Osteoblast (primary cell): ENCODE data around the gene THAP11. TPM values are rescaled to one million over a fixed set of nuclear protein-coding genes. Genes with fewer than 3 reads are reported as not detected.

Experiments
- small RNA-seq: library from RNA; depleted of rRNA; stranded (forward); fragments of <200 nt; gene quantifications from one replicate; pipeline ENCODE3, GENCODE V24; 2012
- total RNA-seq: library from RNA; depleted of rRNA; stranded (reverse); fragments of >200 nt; gene quantifications from 2 replicates; pipeline ENCODE4 v1.2.3, GENCODE V29; 2012

Gene THAP11
- total RNA-seq, 1 donor = 25.7 TPM

Small RNA genes within 50 kb of the gene (small RNA-seq; reads per million reads assigned to genes)
- gene AC040162.2 (not detected), gene NRN1L (not detected)

Other genes with a start within 250 kb of the THAP11 start
- gene CARMIL2, start 197.2 kb upstream of the THAP11 start, total RNA-seq = under 0.01 TPM in 2 replicates
- 16.5 and 18.8 TPM in 2 replicates for gene ACD, start 182.1 kb upstream of the THAP11 start, total RNA-seq
- 2.4 and 2.9 TPM in 2 replicates for gene PARD6A, start 181.4 kb upstream of the THAP11 start, total RNA-seq
- 13.3 and 15.9 TPM in 2 replicates for gene ENKD1, start 175.6 kb upstream of the THAP11 start, total RNA-seq
- 6.2 and 6.9 TPM in 2 replicates for gene C16orf86, start 175.5 kb upstream of the THAP11 start, total RNA-seq
- gene GFOD2, start 123.0 kb upstream of the THAP11 start, total RNA-seq = 15.9 and 19.4 TPM in 2 replicates
- gene RANBP10, start 35.8 kb upstream of the THAP11 start, total RNA-seq = 5.4 and 5.6 TPM in 2 replicates
- gene TSNAXIP1, start 35.4 kb upstream of the THAP11 start, total RNA-seq = 0.88 and 1.8 TPM in 2 replicates
- 203 TPM in 2 replicates for gene NUTF2, start 4.6 kb downstream of the THAP11 start, total RNA-seq
- 24.2 and 25.6 TPM in 2 replicates for gene CENPT, start 5.4 kb downstream of the THAP11 start, total RNA-seq
- gene EDC4, start 30.7 kb downstream of the THAP11 start, total RNA-seq = 45.7 and 60.8 TPM in 2 replicates
- gene NRN1L, start 42.6 kb downstream of the THAP11 start, total RNA-seq = 0.29 TPM in 1 of 2 replicates, not detected in the other
- gene PSKH1, start 50.9 kb downstream of the THAP11 start, total RNA-seq = 16.8 and 18.5 TPM in 2 replicates
- gene CTRL, start 89.5 kb downstream of the THAP11 start, total RNA-seq = 0.36 and 0.59 TPM in 2 replicates
- 44.5 and 47.0 TPM in 2 replicates for gene PSMB10, start 94.5 kb downstream of the THAP11 start, total RNA-seq
- 6.9 and 8.8 TPM in 2 replicates for gene LCAT, start 101.8 kb downstream of the THAP11 start, total RNA-seq
- 79.3 and 82.2 TPM in 2 replicates for gene SLC12A4, start 126.3 kb downstream of the THAP11 start, total RNA-seq
- not detected in 2 replicates for gene DPEP3, start 138.2 kb downstream of the THAP11 start, total RNA-seq
- gene DPEP2, start 157.2 kb downstream of the THAP11 start, total RNA-seq = not detected in 2 replicates
- not detected in 2 replicates for gene DPEP2NB, start 173.6 kb downstream of the THAP11 start, total RNA-seq
- gene DDX28, start 180.9 kb downstream of the THAP11 start, total RNA-seq = 10.5 and 12.4 TPM in 2 replicates
- gene DUS2, start 181.0 kb downstream of the THAP11 start, total RNA-seq = 8.7 and 8.8 TPM in 2 replicates
- gene NFATC3, start 243.1 kb downstream of the THAP11 start, total RNA-seq = 36.2 and 43.9 TPM in 2 replicates